Measurements from ENCODE around the gene NBAS. TPM values are rescaled to one million over a fixed set of nuclear protein-coding genes. Genes with fewer than 3 reads are reported as not detected.

NBAS gene
- total RNA-seq, 1 donor from 2014 or later = 60.2 TPM

- DNase-seq (ENCODE audit: missing footprints) = no peak
- intact Hi-C loops (cut with DNase I) = no loop called here
- no peak for ATAC-seq
Measured at GRCh38 chr2:15119722-15120175, 441.4 kb downstream of the NBAS start.

GRCh38 chr2:15117409-15118050 lies 443.6 kb downstream of the NBAS start:
- no peak for ATAC-seq
- intact Hi-C loops (cut with DNase I) = no loop called here
- no peak for DNase-seq (ENCODE audit: missing footprints)

Other genes with a start within 250 kb of the NBAS start
- gene DDX1, start 30.5 kb upstream of the NBAS start, total RNA-seq = 142 TPM

Measured in Right ventricle myocardium inferior (tissue), 1 donor.